SH-SY5Y (cell line): ENCODE results near the gene TSPO.

Experiments
- GATA2 ChIP-seq: IDR thresholded peaks from 2 replicates; pipeline ENCODE4 v1.6.1; 2011; ENCODE audit warnings: mild to moderate bottlenecking, low read depth, low read length
- GATA3 ChIP-seq: IDR thresholded peaks from 2 replicates; pipeline ENCODE4 v1.6.1; 2011; ENCODE audit warnings: low read depth, mild to moderate bottlenecking, low read length, moderate library complexity

TSPO gene

GRCh38 chr22:43127166-43127908 lies 24.0 kb upstream of the TSPO start:
- no peak for TF ChIP-seq GATA3
- TF ChIP-seq GATA2, result no peak

- TF ChIP-seq GATA3 (no peak), GATA2 (no peak)
These were observed 23.2 kb upstream of the TSPO start for GRCh38 chr22:43128116-43128515.

GRCh38 chr22:43128928-43129424 lies 22.4 kb upstream of the TSPO start:
- TF ChIP-seq GATA2 (no peak), GATA3 (no peak)

GRCh38 chr22:43129426-43130425 lies 21.6 kb upstream of the TSPO start:
- TF ChIP-seq GATA2 (no peak), GATA3 (no peak)

GRCh38 chr22:43131773-43132501 lies 19.4 kb upstream of the TSPO start:
- TF ChIP-seq GATA3 (no peak), GATA2 (no peak)

GRCh38 chr22:43133401-43133800 lies 18.0 kb upstream of the TSPO start:
- no peak for TF ChIP-seq GATA3
- TF ChIP-seq GATA2, result no peak

- no peak for TF ChIP-seq GATA3
- TF ChIP-seq GATA2, result no peak
These were observed 16.8 kb upstream of the TSPO start for GRCh38 chr22:43134553-43134952.

GRCh38 chr22:43135565-43135964 lies 15.8 kb upstream of the TSPO start:
- TF ChIP-seq GATA3 (no peak), GATA2 (no peak)

GRCh38 chr22:43136255-43136654 lies 15.1 kb upstream of the TSPO start:
- TF ChIP-seq GATA3 (no peak), GATA2 (no peak)

- TF ChIP-seq GATA2, result no peak
- TF ChIP-seq GATA3, result no peak
These were observed 14.6 kb upstream of the TSPO start for GRCh38 chr22:43136801-43137200.

- no peak for TF ChIP-seq GATA2
- TF ChIP-seq GATA3, result no peak
These were observed 8.3 kb upstream of the TSPO start, which contains the start of gene MCAT for GRCh38 chr22:43142880-43143562. MCAT (minus strand) TSS chr22:43143398; CDS start chr22:43143348, 50 bp downstream.

GRCh38 chr22:43144949-43145348 lies 6.4 kb upstream of the TSPO start:
- TF ChIP-seq GATA2 (no peak), GATA3 (no peak)

- no peak for TF ChIP-seq GATA3
- TF ChIP-seq GATA2, result no peak
These were observed 3.5 kb upstream of the TSPO start for GRCh38 chr22:43147821-43148220.
